HL-60 (cell line): ENCODE measurements around the gene SSPN.

Experiments used
- DNase-seq, 2 experiments: peaks; one replicate each; pipeline ENCODE4 v3.0.0-alpha.2; 2010 to 2020; ENCODE audit warnings: low read depth in 1 of 2, low spot score in 1 of 2
- H3K27ac ChIP-seq: fragments of 250-450 bp; sonication (Bioruptor Pico); replicated peaks from 2 replicates; pipeline ENCODE4 v1.5.1; 2020; ENCODE audit warnings: mild to moderate bottlenecking, moderate library complexity
- H3K27me3 ChIP-seq: fragments of 250-450 bp; sonication (Bioruptor Pico); 2 replicates; pipeline ENCODE4 v1.5.1; 2021; ENCODE audit warnings: mild to moderate bottlenecking, moderate library complexity; ENCODE audit not compliant: insufficient read depth, poor library complexity, severe bottlenecking
- H3K4me3 ChIP-seq: replicated peaks from 2 replicates; pipeline ENCODE4 v1.5.1; 2011; ENCODE audit warnings: mild to moderate bottlenecking, control low read depth, low read length; ENCODE audit not compliant: insufficient read depth
- CTCF ChIP-seq: IDR thresholded peaks from one replicate; pipeline ENCODE4 v1.5.1; 2011; ENCODE audit warnings: low read length, control low read depth, inconsistent platforms; ENCODE audit not compliant: insufficient read depth
- GABPA ChIP-seq: IDR thresholded peaks from 2 replicates; pipeline ENCODE4 v1.6.1; 2012; ENCODE audit warnings: low read depth
- POLR2AphosphoS5 ChIP-seq: IDR thresholded peaks from 2 replicates; pipeline ENCODE4 v1.6.1; 2012; ENCODE audit warnings: low read depth
- SPI1 ChIP-seq: IDR thresholded peaks from 2 replicates; pipeline ENCODE4 v1.6.1; 2012; ENCODE audit warnings: low read depth, mild to moderate bottlenecking, borderline replicate concordance
- TF ChIP-seq, protein P1 (sequence below): IDR thresholded peaks from 2 replicates; pipeline ENCODE4 v1.6.1; 2012; ENCODE audit warnings: low read depth; ENCODE audit not compliant: insufficient replicate concordance

The SSPN gene

DNA sequence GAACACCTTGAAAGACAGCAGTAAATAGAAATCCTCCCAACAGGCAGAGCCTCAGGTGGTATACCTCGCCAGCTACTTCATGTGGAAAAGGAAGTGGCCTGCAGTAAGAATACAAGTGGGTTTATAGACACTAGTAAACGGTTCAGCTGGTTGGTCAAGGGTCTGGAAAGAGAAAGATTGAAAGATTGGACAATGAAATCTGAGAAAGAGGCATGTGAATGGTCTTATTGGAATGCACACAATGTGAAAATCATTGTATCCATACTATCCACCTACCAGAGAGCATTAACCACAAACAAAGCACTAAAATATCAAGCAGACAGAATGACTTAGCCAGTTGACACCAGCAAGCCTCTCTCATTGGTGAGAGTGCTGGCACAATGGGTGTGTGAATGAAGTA lies 98.2 kb downstream of the SSPN start:
- no peak overlapping the region for H3K4me3 ChIP-seq
- no peaks in the 10 kb centered on the region for H3K27me3 ChIP-seq
- DNase-seq, result no peak
- H3K27ac ChIP-seq, result no peak overlapping the region
- no peak for TF ChIP-seq SPI1
- no peak for TF ChIP-seq GABPA
- no peak for TF ChIP-seq CTCF
- TF ChIP-seq POLR2AphosphoS5, result no peak
- TF ChIP-seq, protein P1, sequence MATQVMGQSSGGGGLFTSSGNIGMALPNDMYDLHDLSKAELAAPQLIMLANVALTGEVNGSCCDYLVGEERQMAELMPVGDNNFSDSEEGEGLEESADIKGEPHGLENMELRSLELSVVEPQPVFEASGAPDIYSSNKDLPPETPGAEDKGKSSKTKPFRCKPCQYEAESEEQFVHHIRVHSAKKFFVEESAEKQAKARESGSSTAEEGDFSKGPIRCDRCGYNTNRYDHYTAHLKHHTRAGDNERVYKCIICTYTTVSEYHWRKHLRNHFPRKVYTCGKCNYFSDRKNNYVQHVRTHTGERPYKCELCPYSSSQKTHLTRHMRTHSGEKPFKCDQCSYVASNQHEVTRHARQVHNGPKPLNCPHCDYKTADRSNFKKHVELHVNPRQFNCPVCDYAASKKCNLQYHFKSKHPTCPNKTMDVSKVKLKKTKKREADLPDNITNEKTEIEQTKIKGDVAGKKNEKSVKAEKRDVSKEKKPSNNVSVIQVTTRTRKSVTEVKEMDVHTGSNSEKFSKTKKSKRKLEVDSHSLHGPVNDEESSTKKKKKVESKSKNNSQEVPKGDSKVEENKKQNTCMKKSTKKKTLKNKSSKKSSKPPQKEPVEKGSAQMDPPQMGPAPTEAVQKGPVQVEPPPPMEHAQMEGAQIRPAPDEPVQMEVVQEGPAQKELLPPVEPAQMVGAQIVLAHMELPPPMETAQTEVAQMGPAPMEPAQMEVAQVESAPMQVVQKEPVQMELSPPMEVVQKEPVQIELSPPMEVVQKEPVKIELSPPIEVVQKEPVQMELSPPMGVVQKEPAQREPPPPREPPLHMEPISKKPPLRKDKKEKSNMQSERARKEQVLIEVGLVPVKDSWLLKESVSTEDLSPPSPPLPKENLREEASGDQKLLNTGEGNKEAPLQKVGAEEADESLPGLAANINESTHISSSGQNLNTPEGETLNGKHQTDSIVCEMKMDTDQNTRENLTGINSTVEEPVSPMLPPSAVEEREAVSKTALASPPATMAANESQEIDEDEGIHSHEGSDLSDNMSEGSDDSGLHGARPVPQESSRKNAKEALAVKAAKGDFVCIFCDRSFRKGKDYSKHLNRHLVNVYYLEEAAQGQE, result no peak

DNA sequence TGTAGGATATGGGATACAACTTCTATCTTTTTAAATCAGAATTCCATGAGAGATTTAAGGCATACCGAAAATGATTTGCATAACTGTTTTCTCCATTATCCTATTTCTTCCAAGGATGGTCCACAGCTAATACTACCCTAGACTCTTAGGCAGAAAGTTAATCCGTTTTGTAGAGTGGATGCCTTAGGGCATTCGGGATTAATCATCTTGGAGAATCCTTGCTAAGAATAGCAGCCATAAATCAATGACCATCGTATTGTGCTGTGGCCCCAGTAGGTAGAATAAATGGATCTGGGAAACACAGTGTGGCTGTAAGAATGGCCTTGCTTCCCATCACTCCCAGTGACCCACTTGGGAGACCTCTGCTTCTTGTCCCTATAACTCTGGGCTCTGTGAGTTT lies 99.6 kb downstream of the SSPN start:
- DNase-seq, result no peak
- Histone ChIP-seq H3K27me3 (no peaks in the 10 kb centered on the region), H3K27ac (no peak overlapping the region), H3K4me3 (no peak overlapping the region)
- no peak for TF ChIP-seq GABPA
- TF ChIP-seq CTCF, result no peak
- TF ChIP-seq SPI1, result no peak
- TF ChIP-seq, protein P1, result no peak
- no peak for TF ChIP-seq POLR2AphosphoS5

GRCh38 chr12:26297396-26298070 lies 102.2 kb downstream of the SSPN start:
- Histone ChIP-seq H3K4me3 (no peak overlapping the region), H3K27me3 (no peaks in the 10 kb centered on the region), H3K27ac (no peak overlapping the region)
- DNase-seq, result no peak
- TF ChIP-seq CTCF (no peak), POLR2AphosphoS5 (no peak), SPI1 (no peak), GABPA (no peak)
- TF ChIP-seq, protein P1, result no peak
